Measurements from ENCODE around the gene TIMM13.
"Not testable (repeated sequence)": the region's sequence is repeated elsewhere in the genome, so short reads cannot be mapped to it uniquely, and the experiment has no call there.

TIMM13 gene

GRCh38 chr19:2427429-2428320, at the start of gene TIMM13:
TSS of gene TIMM13 (minus strand) at chr19:2427586. CDS start at chr19:2427533, 53 bp downstream.
- peak; percentile 99 for DNase-seq

DNA sequence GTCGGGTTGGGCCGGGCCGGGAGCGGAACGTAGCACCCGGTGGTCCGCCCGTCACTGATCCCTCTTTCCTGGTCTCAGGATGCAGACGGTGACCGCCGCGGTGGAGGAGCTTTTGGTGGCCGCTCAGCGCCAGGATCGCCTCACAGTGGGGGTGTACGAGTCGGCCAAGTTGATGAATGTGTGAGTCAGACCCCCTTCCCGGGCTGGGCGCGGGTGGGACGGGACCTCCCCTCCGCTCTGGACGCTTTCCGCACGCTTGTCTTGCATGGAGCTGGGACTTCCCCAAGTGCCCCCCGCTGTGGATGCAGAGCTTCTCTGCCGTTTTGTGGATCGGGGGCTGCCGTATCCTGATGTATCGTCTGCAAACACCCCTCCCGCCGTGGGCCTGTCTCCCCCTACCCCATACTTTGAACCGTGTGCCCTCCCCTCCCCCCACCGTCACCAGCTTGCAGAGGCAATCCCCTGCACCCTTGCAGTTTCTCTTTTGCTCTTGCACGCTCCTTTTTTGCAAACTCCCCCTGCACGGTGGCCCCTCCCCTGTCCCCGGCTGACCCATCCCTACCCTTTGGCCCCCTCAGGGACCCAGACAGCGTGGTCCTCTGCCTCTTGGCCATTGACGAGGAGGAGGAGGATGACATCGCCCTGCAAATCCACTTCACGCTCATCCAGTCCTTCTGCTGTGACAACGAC, 49.2 kb upstream of the TIMM13 start:
- DNase-seq: peak; percentile 78

GRCh38 chr19:2475702-2476450, 48.5 kb upstream of the TIMM13 start, which contains the start of gene GADD45B:
TSS of gene GADD45B (plus strand) at chr19:2476127. CDS start at chr19:2476359, 232 bp downstream.
- peak; percentile 96 for DNase-seq

DNA sequence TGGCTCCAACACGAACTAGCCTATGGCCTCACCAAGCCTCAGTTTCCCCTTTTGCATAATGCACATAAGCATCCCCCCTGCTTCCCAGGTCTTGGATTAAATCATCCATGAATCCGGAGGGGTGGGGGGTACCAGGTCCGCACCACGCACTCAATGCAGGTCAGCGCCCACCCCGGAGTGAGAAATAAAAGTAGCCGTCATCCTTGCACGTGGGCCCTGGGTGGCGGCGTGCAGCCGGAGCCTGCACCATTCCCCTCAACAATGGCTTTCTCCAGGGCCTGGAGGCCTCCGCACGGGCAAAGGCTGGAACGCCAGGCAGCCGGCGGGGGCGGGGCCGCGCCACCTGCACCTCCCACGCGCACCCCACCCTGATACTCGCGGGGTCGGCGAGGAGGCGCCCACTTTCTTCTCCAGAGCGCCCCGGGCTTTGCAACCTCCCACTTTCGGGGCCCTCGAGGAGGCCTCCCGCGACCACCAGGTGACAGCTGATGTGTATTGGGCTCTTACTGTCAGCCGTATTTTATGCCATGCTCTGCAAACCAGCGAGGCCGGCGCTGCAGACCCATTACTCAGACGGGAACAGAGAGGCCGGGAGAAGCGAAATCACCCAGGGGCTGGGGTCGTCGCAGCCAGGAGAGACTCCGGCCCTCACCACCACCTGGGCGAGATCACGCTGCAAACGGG, 47.8 kb upstream of the TIMM13 start:
- DNase-seq: peak; percentile 65

DNA sequence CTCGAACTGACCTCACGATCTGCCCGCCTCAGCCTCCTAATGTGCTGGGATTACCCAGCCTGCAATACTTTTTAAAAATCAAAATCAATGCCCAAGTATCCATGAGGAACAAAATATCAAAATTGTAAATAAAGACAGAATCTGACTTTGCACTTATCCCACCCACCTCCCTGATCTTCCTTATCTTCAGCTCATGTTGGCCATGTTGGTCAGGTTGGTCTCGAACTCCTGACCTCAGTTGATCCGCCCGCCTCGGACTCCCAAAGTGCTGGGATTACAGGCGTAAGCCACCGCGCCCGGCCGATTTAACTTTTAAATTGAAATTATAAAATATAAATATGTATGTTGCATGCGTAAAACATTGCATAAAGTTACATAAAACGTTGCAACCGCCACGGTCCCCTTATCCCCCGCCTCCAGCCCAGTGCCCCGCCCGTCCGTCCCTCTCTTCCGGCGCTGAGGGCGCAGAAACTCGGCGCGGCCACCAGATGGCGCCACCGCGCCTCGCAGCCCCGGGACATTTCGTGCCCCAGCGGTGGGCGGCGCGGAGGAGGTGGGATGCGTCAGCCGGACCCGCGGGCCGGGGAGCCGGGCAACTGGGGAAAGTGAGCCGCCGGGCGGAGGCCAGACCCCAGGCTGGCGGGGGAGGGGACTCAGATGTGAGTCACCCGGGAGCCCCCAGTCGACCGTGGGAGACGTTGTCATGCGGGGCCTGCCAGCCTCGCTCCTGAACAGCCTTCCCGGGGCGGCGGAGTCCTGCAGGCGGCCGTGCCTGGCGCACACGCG, 47.0 kb upstream of the TIMM13 start:
- peak; percentile 91 for DNase-seq

GRCh38 chr19:2469915-2470200, 42.5 kb upstream of the TIMM13 start:
- not testable (repeated sequence) for DNase-seq

DNA sequence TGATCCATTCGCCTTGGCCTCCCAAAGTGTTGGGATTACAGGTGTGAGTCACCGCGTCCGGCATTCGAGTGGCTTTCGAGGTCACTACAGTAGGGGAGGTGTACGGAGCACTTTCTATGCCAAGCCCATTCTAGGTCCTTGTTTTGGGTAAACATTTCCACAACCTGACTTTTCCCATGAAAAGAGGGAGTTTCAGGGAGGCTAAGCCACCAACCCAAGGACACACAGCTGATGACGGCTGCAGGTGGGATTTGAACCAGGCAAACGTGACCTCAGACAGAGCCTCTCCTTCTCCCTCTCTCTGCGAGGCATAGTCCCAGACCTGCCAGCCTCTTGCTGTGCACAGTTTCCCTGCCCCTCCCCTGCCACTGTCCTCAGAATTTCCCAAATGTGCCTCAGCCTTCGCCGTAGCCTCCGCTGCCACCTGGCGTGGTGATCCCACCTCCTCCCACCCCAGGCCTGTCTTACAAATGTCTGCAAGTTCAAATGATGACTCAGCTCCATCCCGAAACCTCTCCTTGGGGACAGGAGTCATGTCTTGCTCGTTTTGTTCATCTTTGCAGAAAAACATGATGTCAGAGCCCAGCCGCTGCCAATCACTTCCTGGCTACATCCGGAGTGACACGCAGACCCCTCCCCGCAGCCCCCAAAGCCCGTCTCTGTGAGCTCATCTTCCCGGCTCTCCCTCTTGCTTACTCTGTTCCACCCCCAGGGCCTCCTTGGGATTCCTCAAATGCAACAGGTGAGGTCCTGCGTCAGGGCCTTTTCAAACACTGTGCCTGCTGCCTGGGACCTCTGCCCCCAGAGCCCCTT, 41.9 kb upstream of the TIMM13 start:
- no peak for DNase-seq

DNA sequence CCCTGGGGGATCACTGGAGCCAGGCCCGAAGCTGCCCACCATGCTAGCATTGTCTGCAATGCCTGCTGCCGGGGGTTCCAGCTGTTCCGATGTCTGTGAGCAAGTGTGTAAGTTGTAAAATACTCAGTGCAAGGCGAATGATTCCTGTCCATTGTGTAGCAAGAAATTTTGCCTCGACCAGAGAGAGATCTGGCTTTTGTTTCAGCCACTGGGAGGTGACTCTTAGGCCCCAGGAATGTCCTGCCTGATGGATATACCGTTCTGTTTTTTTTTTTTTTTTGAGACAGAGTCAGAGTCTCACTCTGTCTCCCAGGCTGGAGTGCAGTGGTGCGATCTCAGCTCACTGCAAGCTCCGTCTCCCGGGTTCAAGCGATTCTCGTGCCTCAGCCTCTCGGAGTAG, 41.2 kb upstream of the TIMM13 start:
- DNase-seq: no peak

DNA sequence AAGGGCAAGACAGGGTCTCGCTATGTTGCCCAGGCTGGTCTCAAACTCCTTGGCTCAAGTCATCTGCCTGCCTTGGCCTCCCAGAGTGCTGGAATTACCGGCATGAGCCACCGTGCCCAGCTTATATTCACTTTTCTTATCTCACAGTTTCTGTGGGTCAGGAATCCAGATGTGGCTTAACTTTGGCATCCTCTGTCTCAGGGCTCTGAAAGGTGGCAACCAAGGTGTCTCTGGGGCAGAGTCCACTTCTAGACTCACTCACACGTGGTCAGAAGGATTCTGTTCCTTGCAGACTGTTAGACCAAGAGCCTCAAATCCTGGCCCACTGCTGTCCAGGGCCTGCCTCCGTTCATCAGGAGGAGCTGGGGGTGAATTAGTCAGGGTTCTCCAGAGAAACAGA, 37.0 kb upstream of the TIMM13 start:
- DNase-seq: no peak

DNA sequence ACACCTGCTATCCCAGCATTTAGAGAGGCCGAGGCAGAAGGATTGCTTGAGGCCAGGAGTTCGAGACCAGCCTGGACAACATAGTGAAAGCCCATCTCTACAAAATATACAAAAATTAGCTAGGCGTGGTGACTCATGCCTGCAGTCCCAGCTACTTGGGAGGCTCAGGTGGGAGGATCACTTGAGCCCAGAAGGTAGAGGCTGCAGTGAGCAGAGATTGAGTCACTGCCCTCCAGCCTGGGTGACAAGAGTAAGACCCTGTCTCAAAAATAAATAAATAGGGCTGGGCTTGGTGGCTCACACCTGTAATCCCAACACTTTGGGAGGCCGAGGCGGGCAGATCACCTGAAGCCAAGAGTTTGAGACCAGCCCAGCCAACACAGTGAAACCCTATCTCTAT, 36.3 kb upstream of the TIMM13 start:
- DNase-seq: not testable (repeated sequence)

GRCh38 chr19:2462635-2463421, 35.4 kb upstream of the TIMM13 start:
- DNase-seq: no peak

- peak; percentile 65 for DNase-seq
Measured at GRCh38 chr19:2461751-2462634, 34.6 kb upstream of the TIMM13 start.

DNA sequence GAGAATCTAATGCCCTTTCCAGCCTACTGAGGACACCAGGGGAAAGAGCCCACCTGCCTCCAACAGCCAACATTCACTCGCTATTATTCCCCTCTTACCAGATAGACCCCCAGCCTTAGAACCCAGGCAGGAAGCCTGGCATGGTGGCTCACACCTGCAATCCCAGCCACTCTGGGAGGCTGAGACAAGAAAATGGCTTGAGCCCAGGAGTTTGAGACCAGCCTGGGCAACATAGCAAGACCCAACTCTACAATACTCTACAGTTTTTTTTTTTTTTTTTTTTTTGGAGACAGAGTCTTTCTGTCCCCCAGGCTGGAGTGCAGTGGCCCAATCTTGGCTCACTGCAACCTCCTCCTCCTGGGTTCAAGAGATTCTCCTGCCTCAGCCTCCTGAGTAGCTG, 32.9 kb upstream of the TIMM13 start:
- no peak for DNase-seq

DNA sequence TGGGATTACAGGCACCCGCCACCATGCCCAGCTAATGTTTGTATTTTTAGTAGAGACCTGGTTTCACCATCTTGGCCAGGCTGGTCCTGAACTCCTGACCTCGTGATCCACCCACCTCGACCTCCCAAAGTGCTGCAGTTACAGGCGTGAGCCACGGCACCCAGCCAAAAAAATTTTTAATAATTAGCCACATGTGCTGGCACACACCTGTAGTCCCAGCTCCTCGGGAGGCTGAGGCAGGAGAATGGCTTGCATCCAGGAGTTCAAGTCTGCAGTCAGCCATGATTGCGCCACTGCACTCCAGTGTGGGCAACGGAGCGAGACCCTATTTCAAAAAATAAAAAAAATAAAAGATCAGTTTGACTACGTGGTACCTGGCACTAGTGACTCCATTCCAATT, 31.4 kb upstream of the TIMM13 start:
- not testable (repeated sequence) for DNase-seq

DNA sequence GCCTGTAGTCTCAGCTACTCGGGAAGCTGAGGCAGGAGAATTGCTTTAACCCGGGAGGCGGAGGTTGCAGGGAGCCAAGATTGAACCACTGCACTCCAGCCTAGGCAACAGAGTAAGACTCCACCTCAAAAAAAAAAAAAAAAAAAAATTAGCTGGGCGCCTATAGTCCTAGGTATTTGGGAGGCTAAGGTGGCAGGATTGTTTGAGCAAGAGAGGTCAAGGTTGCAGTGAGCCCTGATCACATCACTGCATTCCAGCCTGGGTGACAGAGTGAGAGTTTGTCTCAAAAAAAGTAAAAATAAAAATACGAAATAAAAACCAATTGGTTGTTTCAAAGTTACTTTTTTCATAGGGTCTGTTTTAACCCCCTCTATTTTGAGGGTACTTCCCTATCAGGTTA, 30.7 kb upstream of the TIMM13 start:
- no peak for DNase-seq

DNA sequence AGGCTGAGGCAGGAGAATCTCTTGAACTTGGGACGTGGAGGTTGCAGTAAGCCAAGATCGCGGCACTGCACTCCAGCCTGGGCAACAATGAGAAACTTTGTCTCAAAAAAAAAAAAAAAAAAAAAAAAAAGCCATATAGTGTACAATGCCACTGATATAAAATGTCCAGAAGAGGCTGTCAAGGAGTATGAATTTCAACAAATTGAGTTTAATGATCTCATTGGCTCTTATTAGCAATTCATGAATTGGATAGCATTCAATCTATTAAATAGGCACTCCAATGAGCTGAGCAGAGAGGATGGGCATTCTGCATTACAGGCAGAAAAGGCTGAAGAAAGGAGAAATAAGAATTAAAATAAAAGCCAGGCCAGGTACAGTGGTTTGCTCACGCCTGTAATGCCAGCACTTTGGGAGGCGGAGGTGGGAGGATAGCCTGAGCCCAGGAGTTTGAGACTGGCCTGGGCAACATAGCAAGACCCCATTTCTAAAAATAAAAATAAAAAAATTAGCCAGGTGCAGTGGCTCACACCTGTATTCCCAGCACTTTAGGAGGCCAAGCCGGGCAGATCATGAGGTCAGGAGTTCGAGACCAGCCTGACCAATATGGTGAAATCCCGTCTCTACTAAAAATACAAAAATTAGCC, 30.1 kb upstream of the TIMM13 start:
- no peak for DNase-seq

- DNase-seq: peak; percentile 64
Measured at GRCh38 chr19:2455851-2456570, 28.6 kb upstream of the TIMM13 start.

All from activated CD4-positive, CD25-positive, alpha-beta regulatory T cell treated with anti-CD3 and anti-CD28 coated beads, Interleukin-2, amount 50 U/mL, for 72 hours (primary cell).